Measurements from ENCODE around the gene ADORA2A. TPM values are rescaled to one million over a fixed set of nuclear protein-coding genes. Genes with fewer than 3 reads are reported as not detected.
A peak's percentile ranks its signal among the peaks of the same experiment; 100 is the strongest.

ADORA2A gene
- total RNA-seq, 1 experiment from 2014 or later: 3.5 TPM

- no peak overlapping the region for H4K91ac ChIP-seq (ENCODE audit: insufficient read length, low read depth, low read length)
- peaks cover 5% of the 10 kb centered on the region for H3K23me2 ChIP-seq (ENCODE audit: insufficient read length, low read depth, low read length, poor library complexity, severe bottlenecking)
- H3K14ac ChIP-seq (ENCODE audit: insufficient read depth, low read length): no peak overlapping the region
- no peak overlapping the region for H2BK12ac ChIP-seq (ENCODE audit: insufficient read length, low read depth, low read length)
- no peak overlapping the region for H2BK120ac ChIP-seq (ENCODE audit: low read depth, low read length, poor library complexity, severe bottlenecking)
- 0 out of 2 replicates have a peak, but pooled peaks cover 2% of the 10 kb centered on the region for H3K4me1 ChIP-seq (ENCODE audit: insufficient read depth, low read length)
- H3K27ac Mint-ChIP-seq: no peak overlapping the region; a peak in 1 of 7 replicates
- H2AFZ ChIP-seq (ENCODE audit: low read length): no peak overlapping the region
- no peak overlapping the region for H3K4ac ChIP-seq (ENCODE audit: low read depth, low read length)
- H3K56ac ChIP-seq (ENCODE audit: insufficient read length, low read depth, low read length): no peak overlapping the region
- H4K8ac ChIP-seq (replicated peaks; ENCODE audit: insufficient read length, low read depth, low read length): no peak overlapping the region
- H3K79me1 ChIP-seq (ENCODE audit: insufficient read depth, low read depth, low read length, poor library complexity, severe bottlenecking): no peaks in the 10 kb centered on the region
- H3K4me1 Mint-ChIP-seq: peaks cover 10 to 18% of the 10 kb centered on the region in 2 experiments
- peak; percentile 35 for DNase-seq
- H3K9ac ChIP-seq (ENCODE audit: extremely low read depth, insufficient read length, low read length): no peak overlapping the region
- TF ChIP-seq CTCF (conservative IDR thresholded peaks at IDR 0.05): no peak
- no peaks in the 10 kb centered on the region for H3K79me2 ChIP-seq (ENCODE audit: insufficient read depth, low read length)
- H2AK5ac ChIP-seq (ENCODE audit: insufficient read length, low read length): no peak overlapping the region
- no peak overlapping the region for H3K18ac ChIP-seq (ENCODE audit: insufficient read length, low read depth, low read length)
- H3K27ac ChIP-seq (ENCODE audit: insufficient read length, low read depth, low read length): no peak overlapping the region
- no peaks in the 10 kb centered on the region for H3K27me3 ChIP-seq (ENCODE audit: insufficient read depth, low read length)
- no peak overlapping the region for H2BK5ac ChIP-seq (ENCODE audit: insufficient read length, low read length)
- no peaks in the 10 kb centered on the region for H4K20me1 ChIP-seq (ENCODE audit: control insufficient read depth, insufficient read depth, insufficient read length)
- H3T11ph ChIP-seq (ENCODE audit: low read length): no peak overlapping the region
- no peaks in the 10 kb centered on the region for H3K36me3 Mint-ChIP-seq (ENCODE audit: insufficient read depth in 1 of 3, low read depth in 3 of 3)
- no peaks in the 10 kb centered on the region for H3K9me3 ChIP-seq (ENCODE audit: control insufficient read depth, low read depth, low read length)
- no peak overlapping the region for H3K4me2 ChIP-seq (ENCODE audit: insufficient read depth, insufficient read length, low read length)
- H3K27me3 Mint-ChIP-seq (ENCODE audit: low read depth): no peaks in the 10 kb centered on the region; the same call in 1 of the 2 replicates
- H3K9me3 Mint-ChIP-seq: no peaks in the 10 kb centered on the region; a peak in 1 of 5 replicates
- no peak overlapping the region for H2BK15ac ChIP-seq (ENCODE audit: low read depth, low read length)
- H4K5ac ChIP-seq (ENCODE audit: insufficient read length, low read depth, low read length): no peak overlapping the region
- no peak overlapping the region for H3K4me3 Mint-ChIP-seq
- H3K23ac ChIP-seq (ENCODE audit: insufficient read length, low read depth, low read length): no peak overlapping the region
- WGBS (ENCODE audit: extremely low coverage, insufficient read length, low lambda C conversion rate): no CpG with 5 or more reads among the region's 12 CpGs
- H2BK20ac ChIP-seq (ENCODE audit: low read depth, low read length, poor library complexity, severe bottlenecking): no peak overlapping the region
Measured at GRCh38 chr22:24444729-24445466, 17.5 kb downstream of the ADORA2A start.

Measured in H9 (cell line).